ENCODE results near the gene SKAP1.

SKAP1 gene

DNA sequence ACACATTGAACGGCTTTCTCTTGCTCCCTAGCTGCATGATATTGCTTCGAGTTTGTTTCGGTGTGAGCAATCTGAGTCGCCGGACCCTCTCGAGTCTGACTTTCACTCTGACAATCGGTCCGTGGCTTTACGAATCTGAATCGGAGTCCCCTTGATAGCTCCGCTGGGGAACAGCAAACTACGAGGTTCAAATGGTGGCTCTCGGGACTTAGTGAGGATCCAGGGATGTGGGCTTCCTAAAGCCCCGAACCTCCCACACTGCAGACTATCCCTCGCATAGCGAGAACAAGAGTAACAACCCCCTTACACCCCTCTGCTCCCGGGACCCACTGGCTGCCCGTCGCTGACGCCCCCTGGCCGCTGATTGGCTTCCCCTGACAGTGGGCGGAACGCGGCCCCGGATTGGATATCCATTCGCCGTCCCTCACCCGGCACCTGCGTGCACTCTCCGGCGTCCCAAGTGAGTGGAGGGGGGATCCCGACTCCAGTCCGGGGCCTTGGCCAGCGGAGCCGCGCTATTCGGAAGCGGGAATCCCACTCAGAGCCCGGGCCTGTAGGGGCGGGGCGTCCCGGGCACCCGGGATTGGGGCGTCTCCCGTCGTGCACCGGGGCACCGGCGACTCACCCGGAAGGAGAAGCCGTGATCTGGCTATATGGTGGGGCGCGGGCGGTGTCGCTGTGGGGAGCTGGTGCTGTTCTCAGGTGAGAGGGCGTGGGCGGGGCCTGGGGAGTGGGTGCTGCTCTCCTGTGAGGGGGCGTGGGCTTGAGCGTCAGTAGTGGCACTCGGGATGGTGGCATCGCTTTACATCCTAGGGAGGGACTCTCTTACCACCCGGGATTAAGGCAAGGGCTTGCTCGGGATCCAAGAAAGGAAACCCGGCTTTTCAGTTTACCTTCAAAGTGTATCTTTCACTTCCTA lies 322.6 kb downstream of the SKAP1 start, which contains the start of gene SNX11:
SNX11 (plus strand) TSS at position 630 of the 919 bp plus-strand sequence. CDS start 4,278 bp downstream, outside the sequence.
- peak within 1 kb of the TSS; percentile 87 for H3K4me3 ChIP-seq (ENCODE audit: low read length)
- DNase-seq (ENCODE audit: low read depth) = peak; percentile 70
- TF ChIP-seq, protein P1, sequence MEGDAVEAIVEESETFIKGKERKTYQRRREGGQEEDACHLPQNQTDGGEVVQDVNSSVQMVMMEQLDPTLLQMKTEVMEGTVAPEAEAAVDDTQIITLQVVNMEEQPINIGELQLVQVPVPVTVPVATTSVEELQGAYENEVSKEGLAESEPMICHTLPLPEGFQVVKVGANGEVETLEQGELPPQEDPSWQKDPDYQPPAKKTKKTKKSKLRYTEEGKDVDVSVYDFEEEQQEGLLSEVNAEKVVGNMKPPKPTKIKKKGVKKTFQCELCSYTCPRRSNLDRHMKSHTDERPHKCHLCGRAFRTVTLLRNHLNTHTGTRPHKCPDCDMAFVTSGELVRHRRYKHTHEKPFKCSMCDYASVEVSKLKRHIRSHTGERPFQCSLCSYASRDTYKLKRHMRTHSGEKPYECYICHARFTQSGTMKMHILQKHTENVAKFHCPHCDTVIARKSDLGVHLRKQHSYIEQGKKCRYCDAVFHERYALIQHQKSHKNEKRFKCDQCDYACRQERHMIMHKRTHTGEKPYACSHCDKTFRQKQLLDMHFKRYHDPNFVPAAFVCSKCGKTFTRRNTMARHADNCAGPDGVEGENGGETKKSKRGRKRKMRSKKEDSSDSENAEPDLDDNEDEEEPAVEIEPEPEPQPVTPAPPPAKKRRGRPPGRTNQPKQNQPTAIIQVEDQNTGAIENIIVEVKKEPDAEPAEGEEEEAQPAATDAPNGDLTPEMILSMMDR (conservative IDR thresholded peaks at IDR 0.05; ENCODE audit: low read length) = no peak

DNA sequence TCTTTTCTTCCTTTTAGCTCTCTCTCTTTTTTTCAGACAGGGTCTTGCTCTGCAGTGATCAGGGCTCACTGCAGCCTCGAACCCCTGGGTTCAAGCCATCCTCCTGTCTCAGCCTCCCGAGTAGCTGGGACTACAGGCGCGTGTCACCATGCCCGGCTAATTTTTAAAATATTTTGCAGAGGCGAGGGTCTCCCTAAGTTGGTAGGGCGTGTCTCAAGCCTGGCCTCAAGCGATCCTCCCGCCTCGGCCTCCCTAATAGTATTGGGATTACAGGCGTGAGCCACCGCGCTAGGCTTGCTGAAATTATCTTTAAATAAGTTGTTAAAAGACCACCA lies 323.2 kb downstream of the SKAP1 start:
- TF ChIP-seq, protein P1 (conservative IDR thresholded peaks at IDR 0.05; ENCODE audit: low read length) = no peak
- DNase-seq (ENCODE audit: low read depth) = no peak

DNA sequence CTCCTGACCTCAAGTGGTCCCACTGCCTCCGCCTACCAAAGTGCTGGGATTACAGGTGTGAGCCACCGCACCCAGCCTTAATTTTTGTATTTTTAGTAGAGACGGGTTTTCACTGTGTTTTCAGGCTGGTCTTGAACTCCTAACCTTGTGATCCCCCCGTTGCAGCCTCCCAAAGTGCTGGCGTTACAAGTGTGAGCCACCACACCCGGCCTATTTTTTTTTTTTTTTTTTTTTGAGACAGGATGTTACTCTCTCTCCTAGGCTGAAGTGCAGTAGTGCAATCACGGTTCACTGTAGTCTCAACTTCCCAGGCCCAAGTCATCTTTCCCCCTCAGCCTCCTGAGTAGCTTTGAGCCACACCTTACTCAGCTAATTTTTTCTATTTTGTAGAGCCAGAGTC lies 325.6 kb downstream of the SKAP1 start:
- TF ChIP-seq, protein P1 (conservative IDR thresholded peaks at IDR 0.05; ENCODE audit: low read length) = no peak
- no peak overlapping the region for H3K4me3 ChIP-seq (ENCODE audit: low read length)
- no peak for DNase-seq (ENCODE audit: low read depth)

More for the DNA sequence above, 323.2 kb downstream of the SKAP1 start:
- H3K4me3 ChIP-seq (ENCODE audit: low read length) = peak overlapping the region; percentile 87

DNA sequence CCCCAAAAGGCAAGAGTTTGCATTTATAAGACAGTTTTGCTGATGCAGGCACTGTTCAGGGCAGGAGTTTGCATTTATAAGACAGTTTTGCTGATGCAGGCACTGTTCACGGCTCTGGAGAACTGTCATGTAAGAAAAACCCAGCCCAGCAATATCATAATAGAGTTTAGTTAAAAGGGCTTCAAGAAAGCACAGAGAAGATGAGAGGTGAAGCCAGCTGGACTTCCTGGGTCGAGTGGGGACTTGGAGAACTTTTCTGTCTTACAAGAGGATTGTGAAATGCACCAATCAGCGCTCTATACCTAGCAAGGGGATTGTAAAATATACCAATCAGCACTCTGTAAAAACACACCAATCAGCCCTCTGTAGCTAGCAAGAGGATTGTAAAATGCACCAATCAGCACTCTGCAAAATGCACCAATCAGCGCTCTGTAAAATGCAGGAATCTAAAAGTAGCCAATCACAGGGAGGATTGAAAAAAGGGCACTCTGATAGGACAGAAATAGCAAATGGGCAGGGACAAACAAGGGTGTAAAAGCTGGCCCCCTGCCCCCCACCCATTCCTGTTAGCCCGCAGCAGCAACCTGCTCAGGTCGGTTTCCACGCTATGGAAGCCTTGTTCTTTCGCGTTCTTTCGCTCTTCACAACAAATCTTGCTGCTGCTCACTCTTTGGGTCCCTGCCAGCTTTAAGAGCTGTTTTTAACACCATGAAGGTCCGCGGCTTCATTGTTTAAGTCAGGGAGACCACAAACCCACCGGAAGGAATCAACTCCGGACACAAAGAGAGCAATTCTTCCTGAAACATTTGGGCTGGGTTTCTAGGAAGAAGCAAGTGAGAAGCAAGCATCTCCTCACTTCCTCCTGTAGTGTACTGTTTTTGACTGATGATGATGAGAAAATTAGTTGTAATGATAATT lies 327.0 kb downstream of the SKAP1 start:
- H3K4me3 ChIP-seq (ENCODE audit: low read length) = no peak overlapping the region
- TF ChIP-seq, protein P1 (conservative IDR thresholded peaks at IDR 0.05; ENCODE audit: low read length) = no peak
- DNase-seq (ENCODE audit: low read depth) = no peak

DNA sequence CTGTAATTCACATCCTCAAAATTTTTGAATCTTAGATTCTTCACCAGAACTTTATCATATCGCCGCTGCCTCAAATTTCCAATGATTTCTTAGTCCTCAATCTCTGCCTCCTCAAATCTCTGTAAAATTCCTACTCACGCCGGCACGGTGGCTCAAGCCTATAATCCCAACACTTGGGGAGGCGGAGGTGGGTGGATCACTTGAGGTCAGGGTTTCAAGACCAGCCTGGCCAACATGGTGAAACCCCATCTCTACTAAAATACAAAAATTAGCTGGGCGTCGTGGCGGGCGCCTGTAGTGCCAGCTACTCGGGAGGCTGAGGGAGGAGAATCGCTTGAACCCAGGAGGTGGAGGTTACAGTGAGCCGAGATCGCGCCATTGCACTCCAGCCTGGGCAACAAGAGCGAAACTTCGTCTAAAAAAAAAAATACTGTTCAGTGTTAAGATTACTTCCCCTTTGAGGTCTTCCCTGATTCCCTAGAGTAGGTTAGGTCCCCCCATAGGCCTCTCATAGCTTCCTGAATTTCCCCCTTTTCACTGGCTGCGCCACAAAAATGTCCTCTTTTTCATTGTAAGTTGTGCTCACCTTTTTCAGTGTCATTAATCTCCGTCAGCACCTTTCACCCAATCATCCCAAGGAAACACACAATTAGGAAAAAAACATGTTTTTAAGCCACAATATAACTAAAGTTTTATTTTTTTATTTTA lies 327.8 kb downstream of the SKAP1 start:
- DNase-seq (ENCODE audit: low read depth) = no peak
- TF ChIP-seq, protein P1 (conservative IDR thresholded peaks at IDR 0.05; ENCODE audit: low read length) = no peak
- no peak overlapping the region; the same call in 1 of the 2 replicates for H3K4me3 ChIP-seq (ENCODE audit: low read length)

DNA sequence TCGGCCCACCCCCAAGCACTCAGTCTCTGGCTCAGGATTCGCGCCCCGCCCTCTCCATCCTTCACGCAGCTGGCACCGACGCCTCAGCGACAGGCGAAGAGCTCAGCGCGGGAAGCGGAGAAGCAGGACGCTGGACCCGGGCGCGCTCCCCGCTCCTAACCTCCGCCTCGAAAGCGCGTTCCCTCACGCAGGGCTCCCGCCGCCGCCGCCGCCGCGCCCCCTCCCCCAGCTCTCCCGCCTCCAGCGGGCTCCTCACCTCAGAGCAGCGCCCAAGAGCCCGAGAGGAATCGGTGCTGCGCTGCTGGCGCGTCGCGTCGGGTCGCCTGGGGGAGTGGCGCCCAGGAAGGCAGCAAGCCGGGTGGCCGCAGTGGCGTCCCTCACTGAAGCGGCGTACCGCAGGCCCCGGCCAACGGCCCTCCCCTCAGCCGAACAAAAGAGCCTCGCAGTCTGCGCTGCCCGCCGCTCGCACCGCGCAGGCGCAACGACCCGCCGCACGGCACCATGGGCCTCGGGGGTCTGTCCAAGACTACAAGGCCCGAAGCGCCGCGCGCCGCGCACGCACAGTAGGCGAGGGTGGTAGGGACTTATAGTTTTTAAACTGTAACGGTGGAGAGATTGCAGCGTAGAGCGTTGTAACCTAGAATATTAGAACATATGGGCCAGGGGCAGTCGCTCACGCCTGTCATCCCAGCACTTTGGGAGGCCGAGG lies 328.8 kb downstream of the SKAP1 start, which contains the start of gene CBX1:
CBX1 (minus strand) TSS at position 467 of the 709 bp plus-strand sequence. CDS start 24,474 bp downstream, outside the sequence.
- peak; percentile 93 for DNase-seq (ENCODE audit: low read depth)
- peak within 1 kb of the TSS; percentile 88 for H3K4me3 ChIP-seq (ENCODE audit: low read length)
- TF ChIP-seq, protein P1 (conservative IDR thresholded peaks at IDR 0.05; ENCODE audit: low read length) = no peak
